ENCODE results near the gene SGSM2.

SGSM2 gene

DNA sequence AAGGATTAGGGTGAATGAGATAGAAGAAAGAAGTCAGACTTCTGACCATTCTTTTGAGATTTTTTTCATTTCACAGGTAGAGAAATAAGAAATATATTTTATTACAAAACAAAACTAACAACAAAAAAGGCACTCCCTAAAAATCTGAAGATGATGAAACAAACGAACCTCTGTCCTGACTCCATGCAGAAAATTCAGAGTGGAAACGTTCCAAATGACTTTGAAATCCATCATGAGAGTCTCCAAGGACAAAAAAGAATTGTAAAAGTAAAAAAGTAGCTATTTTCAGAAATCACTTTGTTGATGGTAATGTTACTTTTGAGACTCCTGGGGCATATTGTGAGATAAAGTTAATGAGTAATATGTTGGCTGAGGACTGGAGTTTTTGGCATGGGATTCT, 89.9 kb downstream of the SGSM2 start:
- no peak for DNase-seq

DNA sequence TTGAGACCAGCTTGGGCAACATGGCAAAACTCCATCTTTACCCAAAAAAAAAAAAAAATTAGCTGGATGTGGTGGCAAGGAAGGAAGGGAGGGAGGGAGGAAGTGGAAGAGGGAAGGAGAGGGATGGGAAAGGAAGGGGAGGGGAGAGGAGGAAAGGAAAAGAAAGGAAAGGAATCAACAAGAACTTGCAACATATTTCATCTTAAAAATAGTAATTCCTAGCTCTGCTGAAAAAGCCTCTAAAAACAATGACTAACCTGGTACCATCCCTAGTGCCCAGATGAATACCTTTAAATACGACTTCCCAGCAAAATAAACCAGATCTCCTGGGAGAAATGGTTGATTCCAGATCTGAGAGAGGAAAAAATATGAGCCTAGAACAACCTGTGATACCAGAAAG, 90.6 kb downstream of the SGSM2 start:
- DNase-seq, result no peak

All from stimulated activated CD4-positive, alpha-beta T cell treated with anti-CD3 and anti-CD28 coated beads, Interleukin-2, amount 100 ng/mL, for 48 hours (primary cell).